PC-3 (cell line): Measurements from ENCODE around the gene SPINK1.

Experiments
- CTCF ChIP-seq: fragments of 300-600 bp; sonication (generic); conservative IDR thresholded peaks from 2 replicates; pipeline ENCODE4 v1.5.1; 2017; ENCODE audit warnings: antibody characterized with exemption, low read depth, mild to moderate bottlenecking, low read length
- EZH2 ChIP-seq: fragments of 300-600 bp; sonication (generic); IDR thresholded peaks from one replicate; pipeline ENCODE4 v1.6.1; 2017; ENCODE audit warnings: antibody characterized with exemption, mild to moderate bottlenecking, low read length; ENCODE audit not compliant: unreplicated experiment
- EZH2phosphoT487 ChIP-seq: fragments of 300-600 bp; sonication (generic); IDR thresholded peaks from 2 replicates; pipeline ENCODE4 v1.6.1; 2018; ENCODE audit warnings: mild to moderate bottlenecking, antibody characterized with exemption, low read length, borderline replicate concordance

GRCh38 chr5:147819261-147819770, 12.2 kb downstream of the SPINK1 start:
- no peak for TF ChIP-seq CTCF
- no peak for TF ChIP-seq EZH2
- TF ChIP-seq EZH2phosphoT487: no peak
